ENCODE data around the gene THEM4. TPM values are rescaled to one million over a fixed set of nuclear protein-coding genes. Genes with fewer than 3 reads are reported as not detected.

The THEM4 gene
- total RNA-seq, 1 experiment from 2014 or later: 41.4 TPM

DNA sequence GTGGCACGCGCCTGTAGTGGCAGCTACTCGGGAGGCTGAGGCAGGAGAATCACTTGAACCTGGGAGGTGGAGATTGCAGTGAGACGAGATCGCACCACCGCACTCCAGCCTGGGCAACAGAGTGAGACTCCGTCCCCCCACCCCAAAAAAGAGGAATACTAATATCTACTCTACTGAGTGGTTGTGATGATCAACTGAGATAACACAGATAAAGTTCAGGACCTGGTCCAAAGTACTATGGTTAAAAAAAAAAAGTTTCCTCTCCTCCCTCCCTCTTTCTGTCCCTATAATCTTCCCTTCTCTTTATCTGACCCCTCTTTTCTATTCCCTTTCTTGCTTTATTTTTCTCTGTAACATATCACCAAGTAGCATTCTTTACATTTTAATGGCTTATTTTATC lies 73.7 kb downstream of the THEM4 start:
- no peak for DNase-seq
- intact Hi-C loops (cut with micrococcal nuclease; ENCODE audit: unreplicated experiment): loop anchor here (5.0 to 10.0 kb wide), 4 partner anchors 73 to 551 kb away; partner anchors contain the start of genes MRPL9 and ZNF687
- Histone ChIP-seq H4K20me1 (ENCODE audit: insufficient read depth) (no peaks in the 10 kb centered on the region), H3K36me3 (ENCODE audit: low read depth) (no peaks in the 10 kb centered on the region), H3K4me1 (replicated peaks; ENCODE audit: insufficient read depth) (peaks cover 41% of the 10 kb centered on the region), H3K4me2 (no peak overlapping the region), H3K4me3 (no peak overlapping the region), H3K27ac (no peak overlapping the region), H3K9me2 (ENCODE audit: insufficient read depth) (no peaks in the 10 kb centered on the region), H3K9me3 (ENCODE audit: insufficient read depth, low read depth) (no peaks in the 10 kb centered on the region), H3K27me3 (ENCODE audit: insufficient read depth, low read depth) (no peaks in the 10 kb centered on the region), H2AFZ (no peak overlapping the region), H3K79me2 (ENCODE audit: low read depth) (0 out of 2 replicates have a peak, but pooled peaks cover 6% of the 10 kb centered on the region), H3F3A (ENCODE audit: insufficient read depth, low read depth) (peaks cover 25% of the 10 kb centered on the region)
- CTCF ChIA-PET: interaction anchor here (0.6 to 1.2 kb wide), 4 partner anchors 141 to 508 kb away, joined by 3 to 4 read pairs (median 3); partner anchors contain the start of gene PI4KB
- POLR2A ChIA-PET (ENCODE audit: unreplicated experiment): no interaction called here
- TF ChIP-seq, protein P1, sequence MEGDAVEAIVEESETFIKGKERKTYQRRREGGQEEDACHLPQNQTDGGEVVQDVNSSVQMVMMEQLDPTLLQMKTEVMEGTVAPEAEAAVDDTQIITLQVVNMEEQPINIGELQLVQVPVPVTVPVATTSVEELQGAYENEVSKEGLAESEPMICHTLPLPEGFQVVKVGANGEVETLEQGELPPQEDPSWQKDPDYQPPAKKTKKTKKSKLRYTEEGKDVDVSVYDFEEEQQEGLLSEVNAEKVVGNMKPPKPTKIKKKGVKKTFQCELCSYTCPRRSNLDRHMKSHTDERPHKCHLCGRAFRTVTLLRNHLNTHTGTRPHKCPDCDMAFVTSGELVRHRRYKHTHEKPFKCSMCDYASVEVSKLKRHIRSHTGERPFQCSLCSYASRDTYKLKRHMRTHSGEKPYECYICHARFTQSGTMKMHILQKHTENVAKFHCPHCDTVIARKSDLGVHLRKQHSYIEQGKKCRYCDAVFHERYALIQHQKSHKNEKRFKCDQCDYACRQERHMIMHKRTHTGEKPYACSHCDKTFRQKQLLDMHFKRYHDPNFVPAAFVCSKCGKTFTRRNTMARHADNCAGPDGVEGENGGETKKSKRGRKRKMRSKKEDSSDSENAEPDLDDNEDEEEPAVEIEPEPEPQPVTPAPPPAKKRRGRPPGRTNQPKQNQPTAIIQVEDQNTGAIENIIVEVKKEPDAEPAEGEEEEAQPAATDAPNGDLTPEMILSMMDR (conservative IDR thresholded peaks at IDR 0.05): no peak
- no peak for TF ChIP-seq EZH2 (IDR thresholded peaks at IDR 0.05; ENCODE audit: low read depth)
- BruUV-seq (replicated peaks): no TSS peak

DNA sequence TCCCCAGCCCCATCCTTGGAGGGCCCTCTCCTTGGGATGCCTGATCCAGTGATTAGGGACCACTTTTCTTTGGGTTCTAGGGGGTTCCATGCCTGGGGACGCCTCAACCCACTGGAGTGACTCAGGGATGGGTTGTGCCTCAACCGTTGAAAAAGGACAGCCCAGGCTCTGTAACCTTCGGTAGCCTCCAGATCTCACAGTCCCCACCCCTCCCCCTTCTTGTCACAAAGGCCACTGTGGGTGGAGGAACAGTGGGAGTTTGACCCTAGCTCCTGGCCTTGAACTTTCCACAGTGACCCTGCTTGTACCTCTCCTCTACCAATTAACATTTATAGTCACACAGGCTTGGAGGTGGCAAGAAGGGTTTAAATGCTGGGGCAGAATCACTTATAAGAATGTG lies 75.1 kb downstream of the THEM4 start:
- no peak overlapping the region for H3K4me2 ChIP-seq
- no peak overlapping the region for H3K4me3 ChIP-seq
- H3F3A ChIP-seq (ENCODE audit: insufficient read depth, low read depth): peaks cover 15% of the 10 kb centered on the region
- ChIA-PET CTCF (interaction anchor here (1.1 kb wide), 1 partner anchor 734 kb away, joined by 3 read pairs; no protein-coding TSS in a partner anchor), POLR2A (ENCODE audit: unreplicated experiment) (no interaction called here)
- H3K79me2 ChIP-seq (ENCODE audit: low read depth): 0 out of 2 replicates have a peak, but pooled peaks cover 5% of the 10 kb centered on the region
- intact Hi-C loops (cut with micrococcal nuclease; ENCODE audit: unreplicated experiment): loop anchor here (10.0 kb wide), 1 partner anchor 549 kb away; the partner anchor contains the start of gene ZNF687
- no peaks in the 10 kb centered on the region for H3K9me3 ChIP-seq (ENCODE audit: insufficient read depth, low read depth)
- DNase-seq: no peak
- TF ChIP-seq, protein P1 (conservative IDR thresholded peaks at IDR 0.05): no peak
- TF ChIP-seq EZH2 (IDR thresholded peaks at IDR 0.05; ENCODE audit: low read depth): no peak
- no TSS peak for BruUV-seq (replicated peaks)
- H3K27ac ChIP-seq: no peak overlapping the region
- peaks cover 43% of the 10 kb centered on the region for H3K4me1 ChIP-seq (replicated peaks; ENCODE audit: insufficient read depth)
- no peak overlapping the region for H2AFZ ChIP-seq
- no peaks in the 10 kb centered on the region for H4K20me1 ChIP-seq (ENCODE audit: insufficient read depth)
- no peaks in the 10 kb centered on the region for H3K9me2 ChIP-seq (ENCODE audit: insufficient read depth)
- H3K36me3 ChIP-seq (ENCODE audit: low read depth): no peaks in the 10 kb centered on the region
- H3K27me3 ChIP-seq (ENCODE audit: insufficient read depth, low read depth): no peaks in the 10 kb centered on the region

DNA sequence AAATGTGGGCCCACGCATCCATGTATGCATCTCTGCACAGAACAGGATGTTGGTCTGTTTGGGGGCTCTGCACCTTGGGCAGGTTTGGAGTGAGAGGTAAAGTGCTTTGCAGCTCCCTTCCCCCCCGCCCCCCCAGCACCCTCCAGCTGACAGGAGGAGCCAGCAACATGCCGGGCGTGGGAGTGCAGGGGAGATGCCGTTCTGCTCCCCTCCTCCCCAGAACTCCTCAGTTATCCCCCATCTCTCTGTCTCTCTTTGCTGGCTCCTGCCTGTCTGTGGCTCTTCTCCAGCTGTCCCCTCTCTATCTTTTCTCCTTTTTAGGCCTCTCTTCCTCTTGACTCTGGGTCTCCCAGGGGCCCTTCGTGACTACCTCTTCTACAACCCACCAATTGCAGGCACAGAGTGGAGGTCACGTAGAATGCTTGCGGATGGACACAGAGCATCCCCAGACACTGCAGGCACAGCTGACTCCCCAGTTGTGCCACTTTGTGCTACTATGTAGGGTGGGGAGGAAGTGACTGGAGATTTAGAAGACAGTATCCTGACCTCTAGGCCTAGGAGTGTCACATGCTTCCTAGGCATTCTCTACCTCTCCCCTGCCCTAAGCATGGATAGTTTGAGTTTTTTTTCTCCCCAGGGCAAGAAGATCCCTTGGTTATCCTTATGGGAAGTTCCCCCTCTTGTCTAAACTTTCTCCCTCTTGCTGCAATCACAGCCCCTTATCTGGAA lies 76.0 kb downstream of the THEM4 start:
- Histone ChIP-seq H3K9me3 (ENCODE audit: insufficient read depth, low read depth) (no peaks in the 10 kb centered on the region), H3K27me3 (ENCODE audit: insufficient read depth, low read depth) (no peaks in the 10 kb centered on the region), H3K36me3 (ENCODE audit: low read depth) (no peaks in the 10 kb centered on the region), H3K4me3 (no peak overlapping the region), H4K20me1 (ENCODE audit: insufficient read depth) (no peaks in the 10 kb centered on the region), H3F3A (ENCODE audit: insufficient read depth, low read depth) (peaks cover 10% of the 10 kb centered on the region), H3K79me2 (ENCODE audit: low read depth) (0 out of 2 replicates have a peak, but pooled peaks cover 5% of the 10 kb centered on the region), H3K9me2 (ENCODE audit: insufficient read depth) (no peaks in the 10 kb centered on the region), H3K4me2 (no peak overlapping the region), H3K27ac (no peak overlapping the region), H2AFZ (no peak overlapping the region), H3K4me1 (replicated peaks; ENCODE audit: insufficient read depth) (peaks cover 46% of the 10 kb centered on the region)
- peak in 1 of 2 experiments; percentile 5 for DNase-seq
- CTCF ChIA-PET: no interaction called here
- intact Hi-C loops (cut with micrococcal nuclease; ENCODE audit: unreplicated experiment): loop anchor here (10.0 kb wide), 1 partner anchor 549 kb away; the partner anchor contains the start of gene ZNF687
- no TSS peak for BruUV-seq (replicated peaks)
- POLR2A ChIA-PET (ENCODE audit: unreplicated experiment): no interaction called here
- no peak for TF ChIP-seq EZH2 (IDR thresholded peaks at IDR 0.05; ENCODE audit: low read depth)
- TF ChIP-seq, protein P1 (conservative IDR thresholded peaks at IDR 0.05): no peak
